Neuronal stem cell (in vitro differentiated cells): Measurements from ENCODE around the gene CD302.
"Not testable (repeated sequence)": the region's sequence is repeated elsewhere in the genome, so short reads cannot be mapped to it uniquely, and the experiment has no call there.

Source experiments
- DNase-seq: peaks from one replicate; pipeline ENCODE4 v3.0.0-alpha.2; 2013; ENCODE audit warnings: low spot score
- H2AFZ ChIP-seq: one replicate; pipeline ENCODE4 v1.6.1; 2013; ENCODE audit warnings: mild to moderate bottlenecking, low read length, inconsistent platforms
- H2AK5ac ChIP-seq: 2 replicates; pipeline ENCODE4 v1.6.1; 2013; ENCODE audit warnings: low read depth, mild to moderate bottlenecking, inconsistent platforms, low read length, moderate library complexity, mixed read lengths
- H2BK120ac ChIP-seq: 2 replicates; pipeline ENCODE4 v1.6.1; 2013; ENCODE audit warnings: low read depth, mild to moderate bottlenecking, inconsistent platforms, low read length, moderate library complexity, mixed read lengths
- H2BK12ac ChIP-seq: one replicate; pipeline ENCODE4 v1.6.1; 2013; ENCODE audit warnings: low read length, inconsistent platforms
- H2BK15ac ChIP-seq: 2 replicates; pipeline ENCODE4 v1.6.1; 2013; ENCODE audit warnings: mild to moderate bottlenecking, low read length, inconsistent platforms, mixed read lengths
- H2BK5ac ChIP-seq: one replicate; pipeline ENCODE4 v1.6.1; 2013; ENCODE audit warnings: inconsistent platforms, mild to moderate bottlenecking, low read length, moderate library complexity
- H3K14ac ChIP-seq: one replicate; pipeline ENCODE4 v1.6.1; 2013; ENCODE audit warnings: low read length, inconsistent platforms
- H3K18ac ChIP-seq: 2 replicates; pipeline ENCODE4 v1.6.1; 2013; ENCODE audit warnings: low read length, inconsistent platforms
- H3K23ac ChIP-seq: 2 replicates; pipeline ENCODE4 v1.6.1; 2013; ENCODE audit warnings: low read depth, mild to moderate bottlenecking, mixed read lengths, low read length, inconsistent platforms; ENCODE audit not compliant: poor library complexity
- H3K27ac ChIP-seq: replicated peaks from 3 replicates; pipeline ENCODE4 v1.5.1; 2013; ENCODE audit warnings: low read length, inconsistent platforms
- H3K27me3 ChIP-seq, 3 experiments: 2 replicates each; pipeline ENCODE4 v1.6.1; 2013; ENCODE audit warnings: low read length in 3 of 3, mild to moderate bottlenecking in 2 of 3, inconsistent platforms in 1 of 3, low read depth in 1 of 3, mixed read lengths in 1 of 3, moderate library complexity in 1 of 3; ENCODE audit not compliant: control insufficient read depth in 3 of 3, insufficient read depth in 3 of 3
- H3K36me3 ChIP-seq, 2 donors: replicated peaks in 1 of 2; 2 replicates each; pipeline ENCODE4 v1.6.1; 2013; ENCODE audit warnings: low read length in 2 of 2; ENCODE audit not compliant: control insufficient read depth in 2 of 2, insufficient read depth in 2 of 2
- H3K4ac ChIP-seq: 2 replicates; pipeline ENCODE4 v1.6.1; 2013; ENCODE audit warnings: inconsistent platforms, mild to moderate bottlenecking, low read length, moderate library complexity
- H3K4me1 ChIP-seq, 2 donors: 1 replicate in 1 of 2; 2 replicates in 1 of 2; pipeline ENCODE4 v1.6.1; 2013; ENCODE audit warnings: low read length in 2 of 2, low read depth in 1 of 2; ENCODE audit not compliant: control insufficient read depth in 2 of 2, insufficient read depth in 1 of 2
- H3K4me2 ChIP-seq: one replicate; pipeline ENCODE4 v1.6.1; 2013; ENCODE audit warnings: mild to moderate bottlenecking, low read length, inconsistent platforms; ENCODE audit not compliant: insufficient read depth, poor library complexity, severe bottlenecking
- H3K4me3 ChIP-seq, 2 donors: 2 replicates each; pipeline ENCODE4 v1.5.1; 2013; ENCODE audit warnings: low read length in 2 of 2, mild to moderate bottlenecking in 2 of 2, inconsistent platforms in 1 of 2, moderate library complexity in 1 of 2
- H3K79me1 ChIP-seq: one replicate; pipeline ENCODE4 v1.6.1; 2013; ENCODE audit warnings: low read depth, mild to moderate bottlenecking, inconsistent platforms, low read length, moderate library complexity
- H3K9ac ChIP-seq: one replicate; pipeline ENCODE4 v1.6.1; 2013; ENCODE audit warnings: mild to moderate bottlenecking, low read depth, low read length, inconsistent platforms; ENCODE audit not compliant: poor library complexity
- H3K9me3 ChIP-seq, 2 donors: replicated peaks in 1 of 2; 2 replicates each; pipeline versions ENCODE3 to v1.6.1; 2013; ENCODE audit warnings: low read length in 2 of 2, mild to moderate bottlenecking in 2 of 2, inconsistent platforms in 1 of 2, low read depth in 1 of 2, mixed read lengths in 1 of 2, moderate library complexity in 1 of 2; ENCODE audit not compliant: control insufficient read depth in 2 of 2, insufficient read depth in 1 of 2
- H4K8ac ChIP-seq: one replicate; pipeline ENCODE4 v1.6.1; 2013; ENCODE audit warnings: low read depth, mild to moderate bottlenecking, inconsistent platforms, low read length, moderate library complexity
- H4K91ac ChIP-seq: one replicate; pipeline ENCODE4 v1.6.1; 2013; ENCODE audit warnings: low read length, low read depth, mild to moderate bottlenecking, inconsistent platforms; ENCODE audit not compliant: poor library complexity
- WGBS, 2 donors: extraction: QIAGEN DNeasy Blood & Tissue Kit; methylation state at CpG; one replicate each; pipeline ENCODE4 v1.1.7; 2013; ENCODE audit warnings: missing lambda C conversion rate in 2 of 2, mixed read lengths in 1 of 2; ENCODE audit not compliant: insufficient read length in 2 of 2, insufficient replicate concordance in 1 of 2; ENCODE audit errors: extremely low coverage in 2 of 2; 5-methylcytosine and 5-hydroxymethylcytosine counted together

The CD302 gene

DNA sequence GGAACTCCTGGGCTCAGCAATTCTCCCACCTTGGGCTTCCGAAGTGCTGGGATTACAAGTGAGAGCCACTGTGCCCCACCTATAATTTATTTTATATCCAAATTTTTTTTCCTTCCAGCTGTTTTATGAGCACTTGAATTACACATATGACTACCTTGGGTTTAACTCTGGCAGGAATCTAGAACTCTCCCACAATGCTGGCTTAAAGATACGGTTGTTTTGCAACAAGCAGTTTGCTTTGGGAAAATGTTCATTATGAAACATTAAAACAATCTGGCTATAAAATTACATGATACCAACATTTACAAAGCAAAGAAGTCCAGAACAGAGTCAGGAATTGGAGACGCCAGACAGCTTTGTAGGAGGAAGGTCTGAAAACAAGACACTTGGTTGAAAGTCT, 12.8 kb downstream of the CD302 start:
- Histone ChIP-seq H2AK5ac (no peak overlapping the region), H3K18ac (no peak overlapping the region), H4K91ac (no peak overlapping the region), H3K27me3 (no peaks in the 10 kb centered on the region), H3K9ac (no peak overlapping the region), H2AFZ (no peak overlapping the region), H2BK12ac (no peak overlapping the region), H3K27ac (no peak overlapping the region), H3K36me3 (no peaks in the 10 kb centered on the region), H3K4ac (no peak overlapping the region), H3K14ac (no peak overlapping the region), H3K4me1 (peaks cover 0 to 4% of the 10 kb centered on the region in 2 donors), H3K79me1 (no peaks in the 10 kb centered on the region), H4K8ac (no peak overlapping the region), H3K4me2 (no peak overlapping the region), H2BK15ac (no peak overlapping the region), H2BK5ac (no peak overlapping the region), H3K23ac (no peak overlapping the region), H3K9me3 (no peaks in the 10 kb centered on the region), H2BK120ac (no peak overlapping the region), H3K4me3 (no peak overlapping the region)
- no peak for DNase-seq
- no CpG with 5 or more reads among the region's 3 CpGs for WGBS, 2 donors

DNA sequence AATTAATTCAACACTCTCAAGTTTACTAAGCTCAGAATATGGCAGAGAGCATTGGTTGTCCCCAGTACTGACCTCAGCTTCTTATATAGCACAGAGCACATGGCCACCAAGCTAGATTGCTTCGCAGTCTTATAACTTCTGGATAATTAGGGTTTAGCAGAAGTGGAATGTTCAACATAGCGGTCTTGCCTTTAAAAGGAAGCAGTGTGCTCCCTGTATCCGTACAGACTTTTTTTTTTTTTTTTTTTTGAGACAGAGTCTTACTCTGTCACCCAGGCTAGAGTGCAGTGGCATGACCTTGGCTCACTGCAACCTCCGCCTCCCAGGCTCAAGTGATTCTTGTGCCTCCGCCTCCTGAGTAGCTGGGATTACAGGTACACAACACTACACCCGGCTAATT, 13.3 kb downstream of the CD302 start:
- H3K9ac ChIP-seq, H4K91ac ChIP-seq, H3K27ac ChIP-seq, H2AFZ ChIP-seq, DNase-seq, H4K8ac ChIP-seq, H3K4ac ChIP-seq, H2AK5ac ChIP-seq, H3K79me1 ChIP-seq, H3K4me3 ChIP-seq, H3K18ac ChIP-seq, H2BK12ac ChIP-seq, H2BK120ac ChIP-seq, H3K23ac ChIP-seq, H2BK5ac ChIP-seq, H3K4me2 ChIP-seq, H3K27me3 ChIP-seq, H2BK15ac ChIP-seq, H3K14ac ChIP-seq, H3K9me3 ChIP-seq, H3K36me3 ChIP-seq, H3K4me1 ChIP-seq: not testable (repeated sequence)
- WGBS, 2 donors = no CpG with 5 or more reads among the region's 6 CpGs

DNA sequence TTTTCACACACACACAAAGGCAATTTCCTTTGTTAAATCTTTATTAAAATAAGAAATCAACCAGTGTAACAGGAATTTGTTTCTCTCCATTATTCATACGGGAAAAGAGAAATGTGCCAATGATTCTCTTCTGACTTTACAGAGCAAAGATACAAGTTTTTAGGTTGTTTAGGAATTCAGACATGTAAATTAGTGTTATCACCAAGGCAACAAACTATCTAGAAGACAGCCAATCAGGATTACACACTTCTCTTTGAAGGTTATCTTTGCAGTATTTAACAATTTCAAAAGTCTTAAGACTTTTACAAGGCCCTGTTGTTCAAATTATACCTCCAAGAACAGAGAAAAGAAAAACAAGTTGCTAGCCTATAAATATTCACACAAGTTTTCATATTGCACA, 14.5 kb downstream of the CD302 start:
- Histone ChIP-seq H2BK15ac (no peak overlapping the region), H3K27me3 (no peaks in the 10 kb centered on the region), H3K27ac (no peak overlapping the region), H3K4me3 (no peak overlapping the region), H4K8ac (no peak overlapping the region), H3K36me3 (no peaks in the 10 kb centered on the region), H2AFZ (no peak overlapping the region), H3K23ac (no peak overlapping the region), H3K9ac (no peak overlapping the region), H2BK5ac (no peak overlapping the region), H3K18ac (no peak overlapping the region), H4K91ac (no peak overlapping the region), H3K79me1 (no peaks in the 10 kb centered on the region), H3K4me1 (peaks cover 0 to 4% of the 10 kb centered on the region in 2 donors), H3K4ac (no peak overlapping the region), H2BK120ac (no peak overlapping the region), H3K4me2 (no peak overlapping the region), H2BK12ac (no peak overlapping the region), H3K9me3 (no peaks in the 10 kb centered on the region), H2AK5ac (no peak overlapping the region), H3K14ac (no peak overlapping the region)
- no peak for DNase-seq
- WGBS, 2 donors = no CpG with 5 or more reads among the region's 1 CpG

DNA sequence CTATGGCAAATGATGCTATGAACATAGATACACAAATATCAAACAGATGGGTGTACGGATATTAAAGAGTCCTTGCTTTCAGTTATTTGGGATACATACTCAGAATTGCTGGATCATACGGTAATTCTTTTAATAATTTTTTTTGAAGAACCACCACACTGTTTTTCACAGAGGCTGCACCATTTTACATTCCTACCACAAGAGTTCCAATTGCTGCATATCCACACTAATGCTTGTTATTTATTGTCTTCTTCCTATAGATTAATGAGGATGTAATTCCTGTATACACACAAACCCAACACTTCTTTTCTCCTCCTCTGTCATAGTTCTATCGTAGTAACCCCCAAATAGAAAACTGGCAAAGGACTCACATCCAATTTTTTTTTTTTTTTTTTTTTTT, 21.7 kb downstream of the CD302 start:
- H3K79me1 ChIP-seq = no peaks in the 10 kb centered on the region
- WGBS, 2 donors = no CpG with 5 or more reads among the region's 3 CpGs
- no peak overlapping the region for H3K14ac ChIP-seq

More for the DNA sequence above, 21.7 kb downstream of the CD302 start:
- H3K18ac ChIP-seq = no peak overlapping the region
- no peak overlapping the region for H4K8ac ChIP-seq
- no peak overlapping the region for H3K9ac ChIP-seq
- H2BK120ac ChIP-seq = no peak overlapping the region
- no peak overlapping the region for H4K91ac ChIP-seq
- no peak overlapping the region for H3K4ac ChIP-seq
- H2AFZ ChIP-seq = no peak overlapping the region
- no peaks in the 10 kb centered on the region for H3K4me1 ChIP-seq
- H2BK5ac ChIP-seq = no peak overlapping the region
- no peak overlapping the region for H2AK5ac ChIP-seq
- no peak overlapping the region for H3K4me3 ChIP-seq
- H3K23ac ChIP-seq = no peak overlapping the region
- DNase-seq = no peak
- H2BK15ac ChIP-seq = no peak overlapping the region
- peaks cover 0 to 27% of the 10 kb centered on the region in 2 donors for H3K36me3 ChIP-seq
- no peak overlapping the region for H3K4me2 ChIP-seq
- no peaks in the 10 kb centered on the region for H3K27me3 ChIP-seq
- no peak overlapping the region for H3K27ac ChIP-seq
- H2BK12ac ChIP-seq = no peak overlapping the region
- H3K9me3 ChIP-seq = no peaks in the 10 kb centered on the region
